Stimulated activated CD8-positive, alpha-beta memory T cell treated with anti-CD3 and anti-CD28 coated beads, Interleukin-15, amount 100 ng/mL, for 4 hours (primary cell): Measurements from ENCODE around the gene PRKCE.
"Not testable (repeated sequence)": the region's sequence is repeated elsewhere in the genome, so short reads cannot be mapped to it uniquely, and the experiment has no call there.

ENCODE experiments used
- DNase-seq, 2 donors: peaks; one replicate each; pipeline ENCODE4 v3.0.0-alpha.2; 2020; ENCODE audit warnings: low read depth in 2 of 2

Gene PRKCE

GRCh38 chr2:46194856-46195255 is 543.4 kb downstream of the PRKCE start:
- no peak for DNase-seq

GRCh38 chr2:46195819-46196218 is 544.3 kb downstream of the PRKCE start:
- DNase-seq = no peak

GRCh38 chr2:46196871-46197462 is 545.5 kb downstream of the PRKCE start:
- DNase-seq = no peak

- DNase-seq = no peak
Measured at GRCh38 chr2:46197672-46198071, 546.2 kb downstream of the PRKCE start.

- no peak for DNase-seq
Measured at GRCh38 chr2:46198164-46198883, 546.8 kb downstream of the PRKCE start.

GRCh38 chr2:46198966-46199365 is 547.5 kb downstream of the PRKCE start:
- DNase-seq = no peak

- DNase-seq = no peak
Measured at GRCh38 chr2:46200100-46200690, 548.7 kb downstream of the PRKCE start.

- no peak for DNase-seq
Measured at GRCh38 chr2:46200861-46201605, 549.6 kb downstream of the PRKCE start.

GRCh38 chr2:46202453-46202852 is 551.0 kb downstream of the PRKCE start:
- no peak for DNase-seq

- no peak for DNase-seq
Measured at GRCh38 chr2:46202987-46203386, 551.5 kb downstream of the PRKCE start.

GRCh38 chr2:46203636-46204035 is 552.2 kb downstream of the PRKCE start:
- not testable (repeated sequence) for DNase-seq

GRCh38 chr2:46207591-46207990 is 556.1 kb downstream of the PRKCE start:
- DNase-seq = no peak

GRCh38 chr2:46208766-46209165 is 557.3 kb downstream of the PRKCE start:
- no peak for DNase-seq

- no peak for DNase-seq
Measured at GRCh38 chr2:46210063-46210462, 558.6 kb downstream of the PRKCE start.

GRCh38 chr2:46211461-46211860 is 560.0 kb downstream of the PRKCE start:
- no peak for DNase-seq

- DNase-seq = no peak
Measured at GRCh38 chr2:46213906-46214305, 562.4 kb downstream of the PRKCE start.

GRCh38 chr2:46216213-46216612 is 564.7 kb downstream of the PRKCE start:
- no peak for DNase-seq

- not testable (repeated sequence) for DNase-seq
Measured at GRCh38 chr2:46223514-46223913, 572.0 kb downstream of the PRKCE start.

GRCh38 chr2:46225150-46225625 is 573.7 kb downstream of the PRKCE start:
- DNase-seq = no peak

- no peak for DNase-seq
Measured at GRCh38 chr2:46225730-46226129, 574.3 kb downstream of the PRKCE start.

- no peak for DNase-seq
Measured at GRCh38 chr2:46226620-46227019, 575.1 kb downstream of the PRKCE start.

- no peak for DNase-seq
Measured at GRCh38 chr2:46227022-46227421, 575.5 kb downstream of the PRKCE start.
